Neural progenitor cell (in vitro differentiated cells): ENCODE results near the gene CARD11. TPM values are rescaled to one million over a fixed set of nuclear protein-coding genes. Genes with fewer than 3 reads are reported as not detected.

ENCODE experiments used
- DNase-seq: peaks from one replicate; pipeline ENCODE4 v3.0.0-alpha.2; 2016; ENCODE audit warnings: low spot score
- H2AFZ ChIP-seq: fragments of 200-600 bp; sonication (generic); replicated peaks from 2 replicates; pipeline ENCODE4 v1.6.1; 2016; ENCODE audit warnings: antibody characterized with exemption
- H3F3A ChIP-seq: fragments of 200-600 bp; sonication (generic); 2 replicates; pipeline ENCODE4 v1.6.1; 2016; ENCODE audit warnings: antibody characterized with exemption, low read depth
- H3K27ac ChIP-seq: fragments of 200-600 bp; sonication (generic); 2 replicates; pipeline ENCODE4 v1.5.1; 2016; ENCODE audit warnings: mild to moderate bottlenecking
- H3K27me3 ChIP-seq: fragments of 200-600 bp; sonication (generic); 2 replicates; pipeline ENCODE4 v1.6.1; 2016; ENCODE audit warnings: mild to moderate bottlenecking, moderate library complexity
- H3K36me3 ChIP-seq: fragments of 200-600 bp; sonication (generic); 2 replicates; pipeline ENCODE4 v1.5.1; 2016
- H3K4me1 ChIP-seq: fragments of 200-600 bp; sonication (generic); 2 replicates; pipeline ENCODE4 v1.6.1; 2016; ENCODE audit warnings: mixed run types
- H3K4me2 ChIP-seq: fragments of 200-600 bp; sonication (generic); 2 replicates; pipeline ENCODE4 v1.6.1; 2016
- H3K4me3 ChIP-seq: fragments of 200-600 bp; sonication (generic); 2 replicates; pipeline ENCODE4 v1.5.1; 2016
- H3K79me2 ChIP-seq: fragments of 200-600 bp; sonication (generic); 2 replicates; pipeline ENCODE4 v1.6.1; 2016; ENCODE audit warnings: low read depth
- H3K9ac ChIP-seq: fragments of 200-600 bp; sonication (generic); 2 replicates; pipeline ENCODE4 v1.6.1; 2016
- H3K9me3 ChIP-seq: fragments of 200-600 bp; sonication (generic); 2 replicates; pipeline ENCODE4 v1.5.1; 2016; ENCODE audit warnings: low read depth
- H4K20me1 ChIP-seq: fragments of 200-600 bp; sonication (generic); 2 replicates; pipeline ENCODE4 v1.6.1; 2016; ENCODE audit warnings: low read depth
- H3K27ac Mint-ChIP-seq: 3 replicates; pipeline ENCODE4 v1.8.0; 2021; ENCODE audit warnings: mixed read lengths
- H3K27me3 Mint-ChIP-seq: 2 replicates; pipeline ENCODE4 v1.8.0; 2022; ENCODE audit warnings: low read depth, mild to moderate bottlenecking, inconsistent platforms, moderate library complexity, mixed read lengths; ENCODE audit not compliant: insufficient read depth
- H3K36me3 Mint-ChIP-seq: 3 replicates; pipeline ENCODE4 v1.8.0; 2021; ENCODE audit warnings: mixed read lengths
- H3K4me1 Mint-ChIP-seq: 3 replicates; pipeline ENCODE4 v1.8.0; 2021; ENCODE audit warnings: mixed read lengths
- H3K4me3 Mint-ChIP-seq: 3 replicates; pipeline ENCODE4 v1.8.0; 2021; ENCODE audit warnings: mild to moderate bottlenecking, moderate library complexity, mixed read lengths
- H3K9me3 Mint-ChIP-seq: 3 replicates; pipeline ENCODE4 v1.8.0; 2020; ENCODE audit warnings: mixed read lengths
- EZH2 ChIP-seq: fragments of 200-600 bp; sonication (generic); IDR thresholded peaks from 2 replicates; pipeline ENCODE4 v1.6.1; 2017; ENCODE audit warnings: antibody characterized with exemption, mild to moderate bottlenecking, moderate library complexity
- EZH2phosphoT487 ChIP-seq: fragments of 200-600 bp; sonication (generic); IDR thresholded peaks from 2 replicates; pipeline ENCODE4 v1.6.1; 2017; ENCODE audit warnings: antibody characterized with exemption
- total RNA-seq: library from RNA; depleted of rRNA; stranded (reverse); fragments of >200 nt; gene quantifications from 2 replicates; pipeline ENCODE4 v1.2.3, GENCODE V29; 2015; ENCODE audit warnings: low replicate concordance
- TF ChIP-seq, protein P1 (sequence below): fragments of 200-600 bp; sonication (generic); IDR thresholded peaks from 2 replicates; pipeline ENCODE4 v1.5.1; 2017; ENCODE audit warnings: antibody characterized with exemption, mild to moderate bottlenecking

CARD11 gene
- total RNA-seq, 1 donor from 2014 or later, result 0.75 TPM

GRCh38 chr7:2922866-2923265, 120.8 kb downstream of the CARD11 start:
- Mint-ChIP-seq H3K36me3 (no peaks in the 10 kb centered on the region), H3K9me3 (no peaks in the 10 kb centered on the region), H3K27me3 (peaks cover 10% of the 10 kb centered on the region), H3K27ac (peak overlapping the region; percentile 96), H3K4me3 (no peak overlapping the region), H3K4me1 (peaks cover 20% of the 10 kb centered on the region)
- no peak overlapping the region for H3K4me2 ChIP-seq
- peaks cover 7% of the 10 kb centered on the region for H3K4me1 ChIP-seq
- peaks cover 3% of the 10 kb centered on the region for H3F3A ChIP-seq
- no peaks in the 10 kb centered on the region for H3K27me3 ChIP-seq
- DNase-seq, result no peak
- H3K9ac ChIP-seq, result no peak overlapping the region
- no peaks in the 10 kb centered on the region for H3K79me2 ChIP-seq
- TF ChIP-seq EZH2 (no peak), EZH2phosphoT487 (no peak)
- TF ChIP-seq, protein P1, sequence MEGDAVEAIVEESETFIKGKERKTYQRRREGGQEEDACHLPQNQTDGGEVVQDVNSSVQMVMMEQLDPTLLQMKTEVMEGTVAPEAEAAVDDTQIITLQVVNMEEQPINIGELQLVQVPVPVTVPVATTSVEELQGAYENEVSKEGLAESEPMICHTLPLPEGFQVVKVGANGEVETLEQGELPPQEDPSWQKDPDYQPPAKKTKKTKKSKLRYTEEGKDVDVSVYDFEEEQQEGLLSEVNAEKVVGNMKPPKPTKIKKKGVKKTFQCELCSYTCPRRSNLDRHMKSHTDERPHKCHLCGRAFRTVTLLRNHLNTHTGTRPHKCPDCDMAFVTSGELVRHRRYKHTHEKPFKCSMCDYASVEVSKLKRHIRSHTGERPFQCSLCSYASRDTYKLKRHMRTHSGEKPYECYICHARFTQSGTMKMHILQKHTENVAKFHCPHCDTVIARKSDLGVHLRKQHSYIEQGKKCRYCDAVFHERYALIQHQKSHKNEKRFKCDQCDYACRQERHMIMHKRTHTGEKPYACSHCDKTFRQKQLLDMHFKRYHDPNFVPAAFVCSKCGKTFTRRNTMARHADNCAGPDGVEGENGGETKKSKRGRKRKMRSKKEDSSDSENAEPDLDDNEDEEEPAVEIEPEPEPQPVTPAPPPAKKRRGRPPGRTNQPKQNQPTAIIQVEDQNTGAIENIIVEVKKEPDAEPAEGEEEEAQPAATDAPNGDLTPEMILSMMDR, result no peak
- H3K36me3 ChIP-seq, result no peaks in the 10 kb centered on the region
- no peak overlapping the region for H3K4me3 ChIP-seq
- H3K9me3 ChIP-seq, result no peaks in the 10 kb centered on the region
- no peaks in the 10 kb centered on the region for H4K20me1 ChIP-seq
- H2AFZ ChIP-seq, result peak overlapping the region; percentile 91
- no peak overlapping the region for H3K27ac ChIP-seq

GRCh38 chr7:2922348-2922691, 121.3 kb downstream of the CARD11 start:
- Histone ChIP-seq H3K9me3 (no peaks in the 10 kb centered on the region), H3K27me3 (no peaks in the 10 kb centered on the region)

GRCh38 chr7:2921653-2922347, 121.9 kb downstream of the CARD11 start:
- peak; percentile 73 for DNase-seq
- H3K36me3 Mint-ChIP-seq, result no peaks in the 10 kb centered on the region
- H3F3A ChIP-seq, result peaks cover 3% of the 10 kb centered on the region
- H3K9me3 Mint-ChIP-seq, result no peaks in the 10 kb centered on the region
- H3K27ac Mint-ChIP-seq, result peak overlapping the region; percentile 80
- TF ChIP-seq, protein P1, result peak; percentile 78
- TF ChIP-seq EZH2phosphoT487 (no peak), EZH2 (no peak)
- H3K4me3 ChIP-seq, result no peak overlapping the region
- no peak overlapping the region for H3K9ac ChIP-seq
- H3K4me3 Mint-ChIP-seq, result peak overlapping the region; percentile 38
- H3K27me3 ChIP-seq, result no peaks in the 10 kb centered on the region
- peaks cover 12% of the 10 kb centered on the region for H3K27me3 Mint-ChIP-seq
- H3K4me1 ChIP-seq, result peaks cover 12% of the 10 kb centered on the region
- peak overlapping the region; percentile 32 for H3K4me2 ChIP-seq
- H3K36me3 ChIP-seq, result no peaks in the 10 kb centered on the region
- H3K27ac ChIP-seq, result no peak overlapping the region
- H2AFZ ChIP-seq, result peak overlapping the region; percentile 91
- no peaks in the 10 kb centered on the region for H4K20me1 ChIP-seq
- no peaks in the 10 kb centered on the region for H3K79me2 ChIP-seq
- no peaks in the 10 kb centered on the region for H3K9me3 ChIP-seq
- peaks cover 27% of the 10 kb centered on the region for H3K4me1 Mint-ChIP-seq

More at GRCh38 chr7:2922348-2922691, 121.3 kb downstream of the CARD11 start:
- peak overlapping the region; percentile 91 for H2AFZ ChIP-seq
- Mint-ChIP-seq H3K9me3 (no peaks in the 10 kb centered on the region), H3K4me3 (no peak overlapping the region), H3K27me3 (peaks cover 10% of the 10 kb centered on the region), H3K36me3 (no peaks in the 10 kb centered on the region), H3K27ac (peak overlapping the region; percentile 96), H3K4me1 (peaks cover 21% of the 10 kb centered on the region)
- H3K4me1 ChIP-seq, result peaks cover 8% of the 10 kb centered on the region
- no peak overlapping the region for H3K9ac ChIP-seq
- H3K36me3 ChIP-seq, result no peaks in the 10 kb centered on the region
- peaks cover 3% of the 10 kb centered on the region for H3F3A ChIP-seq
- no peak overlapping the region for H3K27ac ChIP-seq
- H4K20me1 ChIP-seq, result no peaks in the 10 kb centered on the region
- H3K4me2 ChIP-seq, result no peak overlapping the region
- H3K4me3 ChIP-seq, result no peak overlapping the region
- TF ChIP-seq, protein P1, result no peak
- no peak for TF ChIP-seq EZH2
- TF ChIP-seq EZH2phosphoT487, result no peak
- DNase-seq, result no peak
- no peaks in the 10 kb centered on the region for H3K79me2 ChIP-seq
